Globus pallidus (tissue), 1 donor: Measurements from ENCODE around the gene DNAJB2.
A peak's percentile ranks its signal among the peaks of the same experiment; 100 is the strongest.

Experiments used
- DNase-seq: peaks from one replicate; pipeline ENCODE4 v3.0.0-alpha.2; 2015; ENCODE audit warnings: low spot score

DNAJB2 gene

GRCh38 chr2:219279151-219279915 lies at the start of gene DNAJB2:
Gene DNAJB2 (plus strand): TSS chr2:219279366. CDS start chr2:219279834, 468 bp downstream.
- DNase-seq = peak; percentile 99

- no peak for DNase-seq
These were observed 49.1 kb upstream of the DNAJB2 start for GRCh38 chr2:219230059-219230540.

GRCh38 chr2:219234331-219234730 lies 44.8 kb upstream of the DNAJB2 start:
- DNase-seq = no peak

- DNase-seq = no peak
These were observed 35.8 kb upstream of the DNAJB2 start for GRCh38 chr2:219243291-219243761.

- DNase-seq = no peak
These were observed 34.4 kb upstream of the DNAJB2 start for GRCh38 chr2:219244789-219245147.

- peak; percentile 88 for DNase-seq
These were observed 33.8 kb upstream of the DNAJB2 start, which contains the start of the genes GLB1L and STK16 for GRCh38 chr2:219245148-219245898. Gene GLB1L (minus strand): TSS chr2:219245444. CDS start chr2:219243573, 1,871 bp downstream. Gene STK16 (plus strand): TSS chr2:219245479. CDS start chr2:219246000, 521 bp downstream.

GRCh38 chr2:219245899-219246230 lies 33.3 kb upstream of the DNAJB2 start:
- DNase-seq = no peak

GRCh38 chr2:219246559-219246958 lies 32.6 kb upstream of the DNAJB2 start:
- no peak for DNase-seq

- no peak for DNase-seq
These were observed 31.2 kb upstream of the DNAJB2 start for GRCh38 chr2:219247678-219248642.

- DNase-seq = no peak
These were observed 30.3 kb upstream of the DNAJB2 start for GRCh38 chr2:219248845-219249202.

- peak; percentile 72 for DNase-seq
These were observed 29.8 kb upstream of the DNAJB2 start for GRCh38 chr2:219249203-219249980.

GRCh38 chr2:219250049-219250781 lies 29.0 kb upstream of the DNAJB2 start:
- no peak for DNase-seq

GRCh38 chr2:219251656-219252055 lies 27.5 kb upstream of the DNAJB2 start:
- DNase-seq = no peak

GRCh38 chr2:219252084-219252483 lies 27.1 kb upstream of the DNAJB2 start:
- DNase-seq = no peak

GRCh38 chr2:219252570-219252899 lies 26.6 kb upstream of the DNAJB2 start:
- no peak for DNase-seq

GRCh38 chr2:219252900-219253752 lies 26.0 kb upstream of the DNAJB2 start, which contains the start of gene TUBA4B:
Gene TUBA4B (plus strand): TSS chr2:219253243. CDS start chr2:219253408, 165 bp downstream.
- no peak for DNase-seq

- peak; percentile 78 for DNase-seq
These were observed 25.2 kb upstream of the DNAJB2 start, which contains the start of gene TUBA4A for GRCh38 chr2:219253753-219254589. Gene TUBA4A (minus strand): TSS chr2:219253918. CDS start chr2:219253858, 60 bp downstream.

GRCh38 chr2:219254590-219255201 lies 24.5 kb upstream of the DNAJB2 start:
- DNase-seq = no peak
